K562 (cell line): ENCODE results near the gene EXOSC9. TPM values are rescaled to one million over a fixed set of nuclear protein-coding genes. Genes with fewer than 3 reads are reported as not detected.

Experiments
- ATAC-seq: fragments of 200-7000 bp; cut with Tn5 transposase; 3 replicates; pipeline ENCODE4 v1.9.1; 2020; ENCODE audit warnings: moderate library complexity
- BruUV-seq: library from RNA; stranded (reverse); fragments of 400-500 nt; replicated peaks from 2 replicates; lab custom pipeline; 2021; lab: Mats Ljungman, UMichigan
- CTCF ChIA-PET: fragments of 300-600 bp; formaldehyde crosslinking; extraction: SDS; loops from one replicate; lab custom pipeline; 2021; ENCODE audit warnings: low intra/inter-chr PET ratio; lab: Yijun Ruan, JAX
- POLR2A ChIA-PET: fragments of 300-600, 350-650 bp; sonication (Branson Sonifier 250); formaldehyde crosslinking; extraction: SDS; loops from one replicate; lab custom pipeline; 2021; ENCODE audit warnings: antibody characterized with exemption, inconsistent platforms; lab: Yijun Ruan, JAX
- DNase-seq, 4 experiments: peaks; one replicate each; pipeline versions ENCODE4 v3.0.0 to v3.0.0-alpha.2; 2011 to 2018; ENCODE audit warnings: low spot score in 3 of 4, mixed read lengths in 3 of 4; ENCODE audit errors: extremely low read depth in 1 of 4
- FAIRE-seq: peaks from 2 replicates; lab custom pipeline; 2011; peaks lifted over from hg19 to GRCh38; lab: Jason Lieb, UNC
- H2AFZ ChIP-seq: 2 replicates; pipeline ENCODE4 v1.6.0; 2011; ENCODE audit warnings: low read depth, low read length, control low read depth, inconsistent platforms
- H3K27ac ChIP-seq: fragments of 200-600 bp; 3 replicates; pipeline ENCODE4 v1.8.0; 2011; ENCODE audit warnings: low read depth, mild to moderate bottlenecking, control low read depth, inconsistent platforms, low read length, moderate library complexity, mixed read lengths; ENCODE audit errors: extremely low read depth
- H3K27me3 ChIP-seq, 2 experiments: fragments of 300-600 bp in 1 of 2; 2 replicates in 1 of 2; 3 replicates in 1 of 2; pipeline versions ENCODE4 v1.6.0 to v1.8.0; 2011; ENCODE audit warnings: inconsistent platforms in 2 of 2, low read length in 2 of 2, mild to moderate bottlenecking in 1 of 2, mixed read lengths in 1 of 2, moderate library complexity in 1 of 2; ENCODE audit not compliant: control insufficient read depth in 2 of 2, insufficient read depth in 2 of 2
- H3K36me3 ChIP-seq: fragments of 300-600 bp; 3 replicates; pipeline ENCODE4 v1.8.0; 2011; ENCODE audit warnings: mild to moderate bottlenecking, low read length, inconsistent platforms; ENCODE audit not compliant: control insufficient read depth, insufficient read depth
- H3K4me1 ChIP-seq, 2 experiments: fragments of 200-600 bp in 1 of 2; replicated peaks in 1 of 2; 2 replicates in 1 of 2; 3 replicates in 1 of 2; pipeline versions ENCODE4 v1.5.1 to v1.8.0; 2011; ENCODE audit warnings: inconsistent platforms in 2 of 2, low read length in 2 of 2, mild to moderate bottlenecking in 1 of 2, mixed read lengths in 1 of 2, moderate library complexity in 1 of 2; ENCODE audit not compliant: control insufficient read depth in 2 of 2, insufficient read depth in 2 of 2
- H3K4me2 ChIP-seq: 2 replicates; pipeline ENCODE4 v1.6.1; 2011; ENCODE audit warnings: low read length, control low read depth, inconsistent platforms, mixed read lengths; ENCODE audit not compliant: insufficient read depth
- H3K4me3 ChIP-seq: fragments of 200-600 bp; sonication (generic), shearing (Covaris generic); 2 replicates; pipeline ENCODE4 v1.5.1; 2016; ENCODE audit warnings: control low read depth, inconsistent platforms
- H3K79me2 ChIP-seq: fragments of 200-600 bp; 3 replicates; pipeline ENCODE4 v1.8.0; 2011; ENCODE audit warnings: low read length, inconsistent platforms; ENCODE audit not compliant: control insufficient read depth, insufficient read depth
- H3K9ac ChIP-seq, 2 experiments: 2 replicates each; pipeline versions ENCODE4 v1.6.0 to v1.6.1; 2011; ENCODE audit warnings: low read depth in 2 of 2, low read length in 2 of 2, control low read depth in 1 of 2, inconsistent platforms in 1 of 2, mild to moderate bottlenecking in 1 of 2, mixed read lengths in 1 of 2; ENCODE audit not compliant: insufficient read depth in 1 of 2
- H3K9me1 ChIP-seq: one replicate; pipeline ENCODE4 v1.6.0; 2011; ENCODE audit warnings: inconsistent platforms, mild to moderate bottlenecking, low read length, moderate library complexity; ENCODE audit not compliant: control insufficient read depth, insufficient read depth
- H3K9me3 ChIP-seq: replicated peaks from 2 replicates; pipeline ENCODE4 v1.5.1; 2011; ENCODE audit warnings: low read depth, low read length, inconsistent platforms; ENCODE audit not compliant: control insufficient read depth, insufficient read depth
- H4K20me1 ChIP-seq: replicated peaks from 2 replicates; pipeline ENCODE4 v1.6.1; 2011; ENCODE audit warnings: low read length, inconsistent platforms, mixed read lengths; ENCODE audit not compliant: control insufficient read depth, insufficient read depth
- ATF3 ChIP-seq, 2 experiments: fragments of 450-650 bp in 1 of 2; sonication (generic) in 1 of 2; formaldehyde crosslinking in 1 of 2; IDR thresholded peaks in 1 of 2; conservative IDR thresholded peaks in 1 of 2; 2 replicates each; pipeline versions ENCODE4 v1.6.1 to v1.8.1; 2016 to 2023; ENCODE audit warnings: mild to moderate bottlenecking in 2 of 2, moderate library complexity in 2 of 2, inconsistent platforms in 1 of 2, missing genetic modification reagents in 1 of 2
- CEBPG ChIP-seq, 3 experiments: fragments of 200-800 bp in 1 of 3; sonication (Bioruptor generic) in 1 of 3; sonication (generic) in 1 of 3; formaldehyde crosslinking in 1 of 3; IDR thresholded peaks in 2 of 3; conservative IDR thresholded peaks in 1 of 3; 2 replicates each; pipeline versions ENCODE4 v1.6.1 to v1.8.0; 2016 to 2022; ENCODE audit warnings: missing compliant biosample characterization in 2 of 3, missing genetic modification characterization in 2 of 3, mild to moderate bottlenecking in 1 of 3, missing genetic modification reagents in 1 of 3
- JUN ChIP-seq, 2 experiments: sonication (generic) in 1 of 2; formaldehyde crosslinking in 1 of 2; IDR thresholded peaks; 2 replicates each; pipeline versions ENCODE4 v1.6.1 to v1.8.0; 2012 to 2022; ENCODE audit warnings: borderline replicate concordance in 2 of 2, mild to moderate bottlenecking in 2 of 2, improper control_type of control experiment in 1 of 2, low read depth in 1 of 2, low read length in 1 of 2, missing genetic modification reagents in 1 of 2
- JUND ChIP-seq, 2 experiments: IDR thresholded peaks; 2 replicates in 1 of 2; 3 replicates in 1 of 2; pipeline ENCODE4 v1.6.1; 2011; ENCODE audit warnings: borderline replicate concordance in 2 of 2, low read depth in 2 of 2, low read length in 2 of 2, improper control_type of control experiment in 1 of 2, missing biosample characterization in 1 of 2, missing genetic modification characterization in 1 of 2, missing genetic modification reagents in 1 of 2
- MCM2 ChIP-seq: fragments of 450-650 bp; IDR thresholded peaks from 2 replicates; pipeline ENCODE4 v1.6.1; 2017; ENCODE audit warnings: low read depth, mild to moderate bottlenecking
- MEF2A ChIP-seq: IDR thresholded peaks from 2 replicates; pipeline ENCODE4 v1.6.1; 2011; ENCODE audit warnings: low read depth, mild to moderate bottlenecking, low read length, moderate library complexity; ENCODE audit not compliant: control insufficient read depth
- PCBP2 ChIP-seq: fragments of 200-400 bp; formaldehyde crosslinking; IDR thresholded peaks from 2 replicates; pipeline ENCODE4 v1.6.1; 2018; ENCODE audit warnings: low read length, low read depth, mild to moderate bottlenecking, moderate library complexity; ENCODE audit not compliant: poor library complexity, severe bottlenecking
- PHB2 ChIP-seq: fragments of 450-650 bp; IDR thresholded peaks from 2 replicates; pipeline ENCODE4 v1.6.1; 2017; ENCODE audit warnings: low read depth
- PKNOX1 ChIP-seq: fragments of 450-650 bp; IDR thresholded peaks from 2 replicates; pipeline ENCODE4 v1.6.1; 2016
- POLR2AphosphoS2 ChIP-seq: IDR thresholded peaks from 2 replicates; pipeline ENCODE4 v1.6.1; 2012; ENCODE audit warnings: low read length, improper control_type of control experiment
- RBM14 ChIP-seq: fragments of 200-400 bp; formaldehyde crosslinking; IDR thresholded peaks from 2 replicates; pipeline ENCODE4 v1.6.1; 2018; ENCODE audit warnings: low read depth, mild to moderate bottlenecking, low read length, moderate library complexity, borderline replicate concordance; ENCODE audit not compliant: insufficient read depth
- RBM15 ChIP-seq: fragments of 200-400 bp; formaldehyde crosslinking; IDR thresholded peaks from 2 replicates; pipeline ENCODE4 v1.6.1; 2018; ENCODE audit warnings: mild to moderate bottlenecking, low read length, moderate library complexity; ENCODE audit not compliant: insufficient read depth
- RBM34 ChIP-seq: fragments of 200-400 bp; formaldehyde crosslinking; IDR thresholded peaks from 2 replicates; pipeline ENCODE4 v1.6.1; 2018; ENCODE audit warnings: low read length, borderline replicate concordance; ENCODE audit not compliant: insufficient read depth
- SAP30 ChIP-seq: fragments of 200-600 bp; sonication (generic); IDR thresholded peaks from 2 replicates; pipeline ENCODE4 v1.6.1; 2012; ENCODE audit warnings: borderline replicate concordance, low read depth, mild to moderate bottlenecking, moderate library complexity, low read length, control low read depth, inconsistent platforms; ENCODE audit not compliant: insufficient read depth, poor library complexity, severe bottlenecking
- TRIM24 ChIP-seq, 2 experiments: fragments of 450-650 bp; IDR thresholded peaks; 2 replicates each; pipeline ENCODE4 v1.6.1; 2016
- ZNF175 ChIP-seq: fragments of 200-800 bp; sonication (Bioruptor generic); IDR thresholded peaks from 2 replicates; pipeline ENCODE4 v1.6.1; 2016; ENCODE audit warnings: low read depth, mild to moderate bottlenecking, missing genetic modification characterization, missing compliant biosample characterization
- WGBS: fragments of 100-300 bp; shearing (Covaris generic); methylation state at CpG from one replicate; pipeline ENCODE4 v1.1.6; 2016; ENCODE audit warnings: low coverage, mixed read lengths; ENCODE audit not compliant: insufficient coverage; ENCODE audit errors: missing lambda C conversion rate; 5-methylcytosine and 5-hydroxymethylcytosine counted together
- in situ Hi-C: fragments of 300-500 bp; cut with MboI; formaldehyde crosslinking; loops from 4 replicates; pipeline ENCODE4 v1.15.0; 2018; ENCODE audit warnings: inconsistent platforms, mixed read lengths
- intact Hi-C: fragments of 100-400 bp; cut with micrococcal nuclease; formaldehyde crosslinking; loops from 2 replicates; pipeline ENCODE4 v1.14.2; 2022
- polyA plus RNA-seq, 8 experiments: library from polyadenylated mRNA; depleted of rRNA in 4 of 8; stranded (reverse) in 5 of 8; unstranded in 3 of 8; fragments of >200 nt; fragmentation: Nextera tagmentation in 2 of 8; fragmentation: Illumina TruSeq in 1 of 8; extraction: Ambion mirVana in 2 of 8; extraction: Trizol in 1 of 8; gene quantifications; 2 replicates each; pipeline versions ENCODE4 v1.2.1 to v1.2.3, GENCODE V29; 2011 to 2014; ENCODE audit warnings: inconsistent platforms in 1 of 8, missing spikeins in 1 of 8
- total RNA-seq, 7 experiments: library from RNA; depleted of rRNA in 6 of 7; stranded (reverse); fragments of >200 nt in 6 of 7; fragmentation: Illumina TruSeq in 2 of 7; extraction: Trizol in 2 of 7; gene quantifications; 2 replicates each; pipeline versions ENCODE4 v1.2.1 to v1.2.3, GENCODE V29; 2011 to 2021; ENCODE audit warnings: low replicate concordance in 1 of 7

The EXOSC9 gene
- total and polyA plus RNA-seq, 9 of the 15 experiments (the other 6 are each of a cell fraction or from before 2014, with no cell fraction given), result 64.7 to 166 (median 115) TPM

- TF ChIP-seq CEBPG (CRISPR knock-in tag; IDR thresholded peaks at IDR 0.05) (no peak), CEBPG (tag; conservative IDR thresholded peaks at IDR 0.05 in 1 of 2, IDR thresholded peaks at IDR 0.05 in 1 of 2) (no peak), RBM15 (no peak), POLR2AphosphoS2 (no peak), RBM14 (no peak), RBM34 (no peak), SAP30 (no peak), PCBP2 (no peak)
Measured at GRCh38 chr4:121778991-121779628, 22.0 kb upstream of the EXOSC9 start (continued).

- Histone ChIP-seq H3K36me3 (no peaks in the 10 kb centered on the region), H3K4me1 (no peaks in the 10 kb centered on the region; a peak in 3 of 5 replicates), H3K4me3 (no peak overlapping the region), H3K27me3 (no peaks in the 10 kb centered on the region), H3K79me2 (no peaks in the 10 kb centered on the region), H3K9me1 (no peaks in the 10 kb centered on the region), H3K9me3 (no peaks in the 10 kb centered on the region), H3K4me2 (no peak overlapping the region), H4K20me1 (no peaks in the 10 kb centered on the region), H3K9ac (no peak overlapping the region), H2AFZ (no peak overlapping the region), H3K27ac (no peak overlapping the region)
- ChIA-PET CTCF (no interaction called here), POLR2A (interaction anchor here (1.6 kb wide), 1 partner anchor 10 kb away, joined by 4 read pairs; no protein-coding TSS in a partner anchor)
- no TSS peak for BruUV-seq
- WGBS, result 0% methylated on average over 1 of the region's 1 CpG
- ATAC-seq, result no peak
- FAIRE-seq, result no peak
- DNase-seq, result no peak
- intact Hi-C loops (no loop called here), in situ Hi-C loops (no loop called here)
- no peak for TF ChIP-seq PHB2
- no peak for TF ChIP-seq CEBPG (CRISPR knock-in tag; IDR thresholded peaks at IDR 0.05)
- TF ChIP-seq CEBPG (tag; conservative IDR thresholded peaks at IDR 0.05 in 1 of 2, IDR thresholded peaks at IDR 0.05 in 1 of 2), result peak in 1 of 2 experiments; percentile 55; a peak in 2 of 4 replicates
- peak; percentile 37; the same call in 1 of the 2 replicates for TF ChIP-seq JUND (IDR thresholded peaks at IDR 0.05; ENCODE audit: borderline replicate concordance, low read depth, low read length)
- no peak for TF ChIP-seq JUND (tag; IDR thresholded peaks at IDR 0.05; ENCODE audit: borderline replicate concordance, low read depth, low read length)
- peak; percentile 89 for TF ChIP-seq PKNOX1
- peak; percentile 95 for TF ChIP-seq MEF2A
- TF ChIP-seq JUN (IDR thresholded peaks at IDR 0.05; ENCODE audit: borderline replicate concordance, low read depth, low read length), result peak; percentile 34; the same call in 1 of the 2 replicates
- TF ChIP-seq JUN (CRISPR knock-in tag; IDR thresholded peaks at IDR 0.05; ENCODE audit: borderline replicate concordance), result no peak
- TF ChIP-seq ZNF175 (CRISPR knock-in tag), result no peak
- peak in 1 of 2 experiments; percentile 25; a peak in 1 of 4 replicates for TF ChIP-seq TRIM24 (IDR thresholded peaks at IDR 0.05)
- no peak for TF ChIP-seq MCM2
- peak; percentile 81 for TF ChIP-seq ATF3 (IDR thresholded peaks at IDR 0.05)
- no peak for TF ChIP-seq ATF3 (CRISPR knock-in tag; conservative IDR thresholded peaks at IDR 0.05)
Measured at GRCh38 chr4:121783210-121783609, 17.9 kb upstream of the EXOSC9 start.
